ENCODE data around the gene PPFIBP1. TPM values are rescaled to one million over a fixed set of nuclear protein-coding genes. Genes with fewer than 3 reads are reported as not detected.

The PPFIBP1 gene
- total and polyA plus RNA-seq, 7 donors: 5.9 to 63.1 (median 28.3) TPM

DNA sequence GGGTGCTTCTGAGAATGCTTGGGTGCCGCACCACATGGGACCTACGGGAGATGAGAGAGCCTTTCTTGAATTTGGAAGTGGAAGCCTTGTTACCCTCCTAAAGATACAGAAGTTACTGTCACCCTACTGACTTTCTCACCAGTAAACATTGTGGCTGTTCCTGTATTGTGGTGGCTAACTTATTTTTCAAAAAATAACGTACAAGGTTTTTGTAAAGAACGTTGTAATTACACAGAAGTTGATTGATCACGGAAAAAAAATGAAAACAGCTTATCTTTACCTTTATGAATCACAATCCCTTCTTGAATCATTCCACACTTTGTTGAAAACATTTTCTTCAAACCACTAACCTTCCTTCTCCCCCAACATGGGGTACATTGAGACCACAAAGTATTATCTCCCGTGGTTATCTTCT, 22.0 kb upstream of the PPFIBP1 start:
- DNase-seq (no peak), ATAC-seq (no peak)
- Histone ChIP-seq H3K27ac (no peak overlapping the region), H3K36me3 (ENCODE audit: insufficient read depth in 1 of 2, low read depth in 1 of 2) (no peaks in the 10 kb centered on the region), H3K4me1 (no peaks in the 10 kb centered on the region), H3K27me3 (ENCODE audit: insufficient read depth in 3 of 3, low read length in 2 of 3) (no peaks in the 10 kb centered on the region), H3K4me3 (no peak overlapping the region), H3K9me3 (no peaks in the 10 kb centered on the region)
- intact Hi-C loops (cut with DNase I): no loop called here
- TF ChIP-seq, protein P1, sequence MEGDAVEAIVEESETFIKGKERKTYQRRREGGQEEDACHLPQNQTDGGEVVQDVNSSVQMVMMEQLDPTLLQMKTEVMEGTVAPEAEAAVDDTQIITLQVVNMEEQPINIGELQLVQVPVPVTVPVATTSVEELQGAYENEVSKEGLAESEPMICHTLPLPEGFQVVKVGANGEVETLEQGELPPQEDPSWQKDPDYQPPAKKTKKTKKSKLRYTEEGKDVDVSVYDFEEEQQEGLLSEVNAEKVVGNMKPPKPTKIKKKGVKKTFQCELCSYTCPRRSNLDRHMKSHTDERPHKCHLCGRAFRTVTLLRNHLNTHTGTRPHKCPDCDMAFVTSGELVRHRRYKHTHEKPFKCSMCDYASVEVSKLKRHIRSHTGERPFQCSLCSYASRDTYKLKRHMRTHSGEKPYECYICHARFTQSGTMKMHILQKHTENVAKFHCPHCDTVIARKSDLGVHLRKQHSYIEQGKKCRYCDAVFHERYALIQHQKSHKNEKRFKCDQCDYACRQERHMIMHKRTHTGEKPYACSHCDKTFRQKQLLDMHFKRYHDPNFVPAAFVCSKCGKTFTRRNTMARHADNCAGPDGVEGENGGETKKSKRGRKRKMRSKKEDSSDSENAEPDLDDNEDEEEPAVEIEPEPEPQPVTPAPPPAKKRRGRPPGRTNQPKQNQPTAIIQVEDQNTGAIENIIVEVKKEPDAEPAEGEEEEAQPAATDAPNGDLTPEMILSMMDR (IDR thresholded peaks at IDR 0.05): no peak
- 90 to 95% (median 93%) methylated on average over 6 of the region's 6 CpGs for WGBS, 3 donors

DNA sequence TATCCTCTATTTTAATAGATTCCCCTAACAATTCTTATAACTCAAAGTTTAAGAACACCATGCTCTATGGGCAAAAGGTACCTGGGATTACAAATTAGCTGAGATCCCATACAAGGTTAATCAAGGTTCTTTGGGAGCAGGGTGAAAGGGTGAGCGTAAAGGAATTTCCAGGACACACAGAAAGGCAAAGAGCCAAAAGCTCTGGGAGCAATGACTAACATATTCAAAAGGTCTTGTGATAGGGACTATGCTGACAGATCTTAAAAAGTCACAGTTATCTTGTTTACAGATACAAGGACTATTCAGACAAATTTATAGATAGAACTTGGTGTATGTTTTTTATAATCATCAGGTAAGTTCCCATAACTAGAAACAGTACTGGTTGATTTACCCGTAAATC, 19.5 kb upstream of the PPFIBP1 start:
- intact Hi-C loops (cut with DNase I): no loop called here
- DNase-seq (no peak), ATAC-seq (no peak)
- H3K9me3 ChIP-seq: no peaks in the 10 kb centered on the region
- TF ChIP-seq, protein P1 (IDR thresholded peaks at IDR 0.05): no peak
- no peaks in the 10 kb centered on the region for H3K36me3 ChIP-seq (ENCODE audit: insufficient read depth in 1 of 2, low read depth in 1 of 2)
- WGBS, 3 donors: 90 to 91% (median 91%) methylated on average over 2 of the region's 2 CpGs
- H3K27me3 ChIP-seq (ENCODE audit: insufficient read depth in 3 of 3, low read length in 2 of 3): no peaks in the 10 kb centered on the region
- H3K27ac ChIP-seq: no peak overlapping the region
- no peaks in the 10 kb centered on the region for H3K4me1 ChIP-seq
- H3K4me3 ChIP-seq: no peak overlapping the region

DNA sequence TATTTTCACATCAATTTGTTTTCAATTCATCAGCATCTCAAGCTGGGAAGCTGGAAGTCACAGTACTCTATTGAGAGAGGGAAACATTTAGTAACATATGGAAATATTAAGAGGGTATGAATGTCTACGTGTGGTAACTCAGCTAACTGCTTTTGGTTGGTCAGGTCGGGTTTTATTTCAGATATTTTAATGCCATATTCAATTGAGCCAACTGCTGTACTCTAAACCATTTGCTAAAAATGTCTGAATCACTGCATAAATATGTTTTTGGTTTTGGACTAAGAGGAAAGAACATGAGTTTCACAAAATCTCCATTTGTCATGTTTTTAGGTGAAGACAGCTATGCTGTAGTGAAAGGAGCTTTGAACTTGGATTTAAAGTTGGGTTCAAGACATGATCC, 18.9 kb upstream of the PPFIBP1 start:
- H3K27ac ChIP-seq: no peak overlapping the region
- 70 to 91% (median 79%) methylated on average over 2 of the region's 2 CpGs for WGBS, 3 donors
- DNase-seq (no peak), ATAC-seq (no peak)
- H3K4me3 ChIP-seq: no peak overlapping the region
- TF ChIP-seq, protein P1 (IDR thresholded peaks at IDR 0.05): no peak
- no peaks in the 10 kb centered on the region for H3K4me1 ChIP-seq
- H3K27me3 ChIP-seq (ENCODE audit: insufficient read depth in 3 of 3, low read length in 2 of 3): no peaks in the 10 kb centered on the region
- intact Hi-C loops (cut with DNase I): no loop called here
- no peaks in the 10 kb centered on the region for H3K9me3 ChIP-seq
- H3K36me3 ChIP-seq (ENCODE audit: insufficient read depth in 1 of 2, low read depth in 1 of 2): no peaks in the 10 kb centered on the region

DNA sequence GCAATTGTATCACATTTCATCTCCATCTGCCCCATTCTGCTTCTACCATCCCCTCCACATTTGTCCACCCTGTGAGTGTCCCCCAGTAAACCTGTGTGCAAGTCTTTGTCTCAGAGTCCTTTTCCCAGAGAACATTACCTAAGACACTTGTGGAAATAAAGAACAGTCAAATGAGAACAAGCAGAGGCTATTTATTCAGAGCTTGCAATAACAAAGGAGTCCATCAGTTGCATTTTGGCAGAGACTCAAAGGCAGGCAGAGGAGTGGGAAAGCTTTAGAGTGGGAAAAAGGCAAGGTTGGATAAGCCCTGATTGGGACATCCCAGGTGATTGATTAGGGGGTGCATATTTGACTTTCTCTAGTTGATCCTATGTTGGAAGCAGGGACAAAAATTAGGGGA, 18.2 kb upstream of the PPFIBP1 start:
- intact Hi-C loops (cut with DNase I): no loop called here
- peaks cover under 1% of the 10 kb centered on the region for H3K4me1 ChIP-seq
- H3K36me3 ChIP-seq (ENCODE audit: insufficient read depth in 1 of 2, low read depth in 1 of 2): no peaks in the 10 kb centered on the region
- H3K4me3 ChIP-seq: no peak overlapping the region
- H3K27ac ChIP-seq: no peak overlapping the region
- TF ChIP-seq, protein P1 (IDR thresholded peaks at IDR 0.05): no peak
- ATAC-seq (no peak), DNase-seq (no peak)
- no peaks in the 10 kb centered on the region for H3K9me3 ChIP-seq
- H3K27me3 ChIP-seq (ENCODE audit: insufficient read depth in 3 of 3, low read length in 2 of 3): no peaks in the 10 kb centered on the region

DNA sequence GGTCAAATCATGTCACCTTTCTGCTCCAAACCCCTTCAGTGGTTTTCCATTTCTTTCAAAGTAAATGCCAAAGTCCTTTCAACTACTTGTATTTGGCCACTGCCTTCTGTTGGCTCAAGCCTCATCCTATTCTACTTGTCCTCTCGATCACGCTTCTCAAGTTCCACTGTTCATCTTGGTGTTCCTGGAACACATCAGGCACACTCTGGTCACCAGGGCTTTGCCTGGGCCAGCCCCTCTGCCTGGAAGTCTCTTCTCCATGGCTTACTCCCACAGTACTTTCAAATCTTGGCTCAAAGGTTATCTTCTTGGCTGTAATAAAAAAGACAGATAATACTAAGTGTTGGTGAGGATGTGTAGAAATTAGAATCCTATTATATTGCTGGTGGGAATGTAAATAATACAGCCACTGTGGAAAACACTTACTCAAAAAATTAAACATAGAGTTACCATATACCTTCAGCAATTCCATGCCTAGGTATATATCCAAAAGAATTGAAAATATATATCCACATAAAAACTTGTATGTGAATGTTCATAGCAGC, 17.3 kb upstream of the PPFIBP1 start:
- Histone ChIP-seq H3K27ac (no peak overlapping the region), H3K4me3 (no peak overlapping the region)
- no peak for DNase-seq

More for the DNA sequence above, 17.3 kb upstream of the PPFIBP1 start:
- no peak for ATAC-seq
- Histone ChIP-seq H3K27me3 (ENCODE audit: insufficient read depth in 3 of 3, low read length in 2 of 3) (no peaks in the 10 kb centered on the region), H3K4me1 (peaks cover 10% of the 10 kb centered on the region), H3K36me3 (ENCODE audit: insufficient read depth in 1 of 2, low read depth in 1 of 2) (no peaks in the 10 kb centered on the region), H3K9me3 (no peaks in the 10 kb centered on the region)
- TF ChIP-seq, protein P1 (IDR thresholded peaks at IDR 0.05): no peak
- WGBS, 3 donors: 66 to 91% (median 77%) methylated on average over 2 of the region's 2 CpGs
- intact Hi-C loops (cut with DNase I): no loop called here

Data from psoas muscle (tissue), 8 donors.